K562 (cell line): ENCODE data around the gene TRMT112. TPM values are rescaled to one million over a fixed set of nuclear protein-coding genes. Genes with fewer than 3 reads are reported as not detected.

Experiments used
- CREM ChIP-seq: IDR thresholded peaks from 2 replicates; pipeline ENCODE4 v1.6.1; 2014; ENCODE audit warnings: antibody characterized with exemption, low read depth
- DACH1 ChIP-seq: fragments of 450-650 bp; IDR thresholded peaks from 2 replicates; pipeline ENCODE4 v1.6.1; 2018; ENCODE audit not compliant: partially characterized antibody
- EP400 ChIP-seq: fragments of 450-650 bp; IDR thresholded peaks from 2 replicates; pipeline ENCODE4 v1.6.1; 2017; ENCODE audit warnings: antibody characterized with exemption, mild to moderate bottlenecking, moderate library complexity
- FOXK2 ChIP-seq, 2 experiments: fragments of 450-650 bp; IDR thresholded peaks in 1 of 2; conservative IDR thresholded peaks in 1 of 2; 2 replicates each; pipeline ENCODE4 v1.6.1; 2016; ENCODE audit warnings: low read depth in 2 of 2, mild to moderate bottlenecking in 1 of 2
- GABPA ChIP-seq: fragments of 200-800 bp; sonication (Bioruptor generic); conservative IDR thresholded peaks from 2 replicates; pipeline ENCODE4 v1.6.1; 2016; ENCODE audit warnings: low read depth, missing genetic modification characterization, missing compliant biosample characterization
- GATAD2B ChIP-seq: fragments of 450-650 bp; IDR thresholded peaks from 2 replicates; pipeline ENCODE4 v1.6.1; 2017; ENCODE audit warnings: mild to moderate bottlenecking, borderline replicate concordance
- HDAC1 ChIP-seq, 2 experiments: fragments of 450-650 bp; IDR thresholded peaks; 2 replicates each; pipeline ENCODE4 v1.6.1; 2016 to 2017; ENCODE audit warnings: inconsistent platforms in 1 of 2, mild to moderate bottlenecking in 1 of 2, moderate library complexity in 1 of 2
- MCM7 ChIP-seq, 2 experiments: fragments of 450-650 bp; IDR thresholded peaks; 2 replicates each; pipeline ENCODE4 v1.6.1; 2016 to 2018
- MIER1 ChIP-seq: fragments of 450-650 bp; IDR thresholded peaks from 2 replicates; pipeline ENCODE4 v1.6.1; 2016; ENCODE audit warnings: antibody characterized with exemption, mild to moderate bottlenecking, low read depth
- MYNN ChIP-seq, 2 experiments: sonication (generic); formaldehyde crosslinking in 1 of 2; IDR thresholded peaks; 2 replicates each; pipeline versions ENCODE4 v1.5.0 to v1.6.1; 2016 to 2020; ENCODE audit warnings: antibody characterized with exemption in 1 of 2, missing genetic modification reagents in 1 of 2
- NR1H2 ChIP-seq: sonication (generic); formaldehyde crosslinking; IDR thresholded peaks from 2 replicates; pipeline ENCODE4 v1.4.0; 2020; ENCODE audit warnings: mild to moderate bottlenecking, missing genetic modification reagents
- NR2C1 ChIP-seq, 2 experiments: fragments of 450-650 bp; IDR thresholded peaks; 2 replicates each; pipeline ENCODE4 v1.6.1; 2017; ENCODE audit warnings: mild to moderate bottlenecking in 2 of 2, antibody characterized with exemption in 1 of 2, inconsistent platforms in 1 of 2, missing compliant biosample characterization in 1 of 2, missing genetic modification characterization in 1 of 2
- SMC3 ChIP-seq: conservative IDR thresholded peaks from 2 replicates; pipeline ENCODE4 v1.6.1; 2011; ENCODE audit warnings: low read depth, low read length, improper control_type of control experiment; ENCODE audit not compliant: insufficient read depth
- ZNF263 ChIP-seq: sonication (generic); formaldehyde crosslinking; IDR thresholded peaks from 2 replicates; pipeline ENCODE4 v1.8.0; 2022; ENCODE audit warnings: mild to moderate bottlenecking, missing genetic modification reagents, borderline replicate concordance
- polyA plus RNA-seq, 8 experiments: library from polyadenylated mRNA; depleted of rRNA in 4 of 8; stranded (reverse) in 5 of 8; unstranded in 3 of 8; fragments of >200 nt; fragmentation: Nextera tagmentation in 2 of 8; fragmentation: Illumina TruSeq in 1 of 8; extraction: Ambion mirVana in 2 of 8; extraction: Trizol in 1 of 8; gene quantifications; 2 replicates each; pipeline versions ENCODE4 v1.2.1 to v1.2.3, GENCODE V29; 2011 to 2014; ENCODE audit warnings: inconsistent platforms in 1 of 8, missing spikeins in 1 of 8
- total RNA-seq, 7 experiments: library from RNA; depleted of rRNA in 6 of 7; stranded (reverse); fragments of >200 nt in 6 of 7; fragmentation: Illumina TruSeq in 2 of 7; extraction: Trizol in 2 of 7; gene quantifications; 2 replicates each; pipeline versions ENCODE4 v1.2.1 to v1.2.3, GENCODE V29; 2011 to 2021; ENCODE audit warnings: low replicate concordance in 1 of 7
- TF ChIP-seq, protein P1 (sequence below): fragments of 250-450 bp; sonication (Bioruptor Pico); IDR thresholded peaks from 2 replicates; pipeline ENCODE4 v1.4.0; 2020; ENCODE audit warnings: borderline replicate concordance
- TF ChIP-seq, protein P2 (sequence below): IDR thresholded peaks from 2 replicates; pipeline ENCODE4 v1.6.1; 2012; ENCODE audit warnings: low read depth, low read length, improper control_type of control experiment, borderline replicate concordance
- TF ChIP-seq, protein P3 (sequence below): sonication (generic); formaldehyde crosslinking; IDR thresholded peaks from 2 replicates; pipeline ENCODE4 v1.8.1; 2023; ENCODE audit warnings: mild to moderate bottlenecking, missing genetic modification reagents, moderate library complexity
- TF ChIP-seq, protein P4 (sequence below): fragments of 450-650 bp; formaldehyde crosslinking; IDR thresholded peaks from 2 replicates; pipeline ENCODE4 v1.4.0; 2022; ENCODE audit warnings: missing genetic modification characterization
- TF ChIP-seq, protein P5 (sequence below): fragments of 450-650 bp; formaldehyde crosslinking; IDR thresholded peaks from 2 replicates; pipeline ENCODE4 v1.4.0; 2020; ENCODE audit warnings: mild to moderate bottlenecking, moderate library complexity

Gene TRMT112
- total and polyA plus RNA-seq, 9 of the 15 experiments (the other 6 are each of a cell fraction or from before 2014, with no cell fraction given), result 162 to 444 (median 300) TPM

DNA sequence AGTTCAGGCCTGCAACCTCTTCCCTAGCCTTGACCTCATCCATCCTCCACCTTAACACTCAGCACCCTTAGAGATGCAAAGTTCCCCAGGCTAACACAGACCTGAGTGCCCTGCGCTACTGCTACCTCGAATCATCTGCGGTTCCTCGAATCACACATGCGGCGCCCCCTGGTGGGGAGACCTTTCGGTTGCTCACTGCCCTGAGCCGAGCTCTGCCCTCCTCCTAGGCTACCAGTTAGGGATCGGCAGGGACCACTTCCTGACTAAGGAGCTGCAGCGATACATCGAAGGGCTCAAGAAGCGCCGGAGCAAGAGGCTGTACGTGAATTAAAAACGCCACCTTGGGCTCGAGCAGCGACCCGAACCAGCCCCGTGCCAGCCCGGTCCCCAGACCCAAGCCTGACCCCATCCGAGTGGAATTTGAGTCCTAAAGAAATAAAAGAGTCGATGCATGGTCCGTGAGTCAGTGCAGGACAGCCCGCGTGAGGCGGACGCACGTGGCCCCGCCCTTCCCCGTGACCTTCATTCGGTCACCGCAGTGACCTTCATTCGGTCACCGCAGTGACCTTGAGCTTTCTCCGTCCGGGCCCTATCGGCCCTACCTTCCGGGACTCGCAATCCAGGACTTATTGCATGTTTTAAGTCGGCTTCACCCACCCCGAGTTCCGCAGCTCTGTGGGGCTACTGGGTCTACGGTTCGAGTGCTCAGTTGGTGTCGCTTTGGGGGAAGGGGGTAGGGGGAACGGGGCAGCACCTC is 12.9 kb downstream of the TRMT112 start (continued):
- TF ChIP-seq DACH1 (peak; percentile 65), GABPA (tag) (no peak; the same call in 1 of the 2 replicates), MIER1 (0 out of 2 replicates have a peak, but pooled peaks have one; percentile 40), MCM7 (IDR thresholded peaks at IDR 0.05) (no peak), GATAD2B (peak; percentile 44; the same call in 1 of the 2 replicates), SMC3 (peak; percentile 74), EP400 (peak; percentile 93), CREM (no peak; the same call in 1 of the 2 replicates), MYNN (IDR thresholded peaks at IDR 0.05) (peak; percentile 57), MYNN (CRISPR knock-in tag; IDR thresholded peaks at IDR 0.05) (no peak), NR2C1 (IDR thresholded peaks at IDR 0.05) (peak; percentile 80), NR2C1 (tag; IDR thresholded peaks at IDR 0.05) (peak; percentile 85), NR1H2 (no peak; the same call in 1 of the 2 replicates), FOXK2 (conservative IDR thresholded peaks at IDR 0.05 in 1 of 2, IDR thresholded peaks at IDR 0.05 in 1 of 2; ENCODE audit: low read depth in 2 of 2) (no peak), HDAC1 (IDR thresholded peaks at IDR 0.05) (peak in 1 of 2 experiments; percentile 54; a peak in 1 of 4 replicates), ZNF263 (CRISPR knock-in tag) (peak; percentile 47; the same call in 1 of the 2 replicates)
- TF ChIP-seq, protein P1, sequence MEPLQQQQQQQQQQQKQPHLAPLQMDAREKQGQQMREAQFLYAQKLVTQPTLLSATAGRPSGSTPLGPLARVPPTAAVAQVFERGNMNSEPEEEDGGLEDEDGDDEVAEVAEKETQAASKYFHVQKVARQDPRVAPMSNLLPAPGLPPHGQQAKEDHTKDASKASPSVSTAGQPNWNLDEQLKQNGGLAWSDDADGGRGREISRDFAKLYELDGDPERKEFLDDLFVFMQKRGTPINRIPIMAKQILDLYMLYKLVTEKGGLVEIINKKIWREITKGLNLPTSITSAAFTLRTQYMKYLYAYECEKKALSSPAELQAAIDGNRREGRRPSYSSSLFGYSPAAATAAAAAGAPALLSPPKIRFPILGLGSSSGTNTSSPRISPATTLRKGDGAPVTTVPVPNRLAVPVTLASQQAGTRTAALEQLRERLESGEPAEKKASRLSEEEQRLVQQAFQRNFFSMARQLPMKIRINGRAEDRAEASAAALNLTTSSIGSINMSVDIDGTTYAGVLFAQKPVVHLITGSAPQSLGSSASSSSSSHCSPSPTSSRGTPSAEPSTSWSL (CRISPR knock-in tag), result no peak
- TF ChIP-seq, protein P2, sequence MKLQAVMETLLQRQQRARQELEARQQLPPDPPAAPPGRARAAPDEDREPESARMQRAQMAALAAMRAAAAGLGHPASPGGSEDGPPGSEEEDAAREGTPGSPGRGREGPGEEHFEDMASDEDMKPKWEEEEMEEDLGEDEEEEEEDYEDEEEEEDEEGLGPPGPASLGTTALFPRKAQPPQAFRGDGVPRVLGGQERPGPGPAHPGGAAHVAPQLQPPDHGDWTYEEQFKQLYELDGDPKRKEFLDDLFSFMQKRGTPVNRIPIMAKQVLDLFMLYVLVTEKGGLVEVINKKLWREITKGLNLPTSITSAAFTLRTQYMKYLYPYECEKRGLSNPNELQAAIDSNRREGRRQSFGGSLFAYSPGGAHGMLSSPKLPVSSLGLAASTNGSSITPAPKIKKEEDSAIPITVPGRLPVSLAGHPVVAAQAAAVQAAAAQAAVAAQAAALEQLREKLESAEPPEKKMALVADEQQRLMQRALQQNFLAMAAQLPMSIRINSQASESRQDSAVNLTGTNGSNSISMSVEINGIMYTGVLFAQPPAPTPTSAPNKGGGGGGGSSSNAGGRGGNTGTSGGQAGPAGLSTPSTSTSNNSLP, result 0 out of 2 replicates have a peak, but pooled peaks have one; percentile 19
- TF ChIP-seq, protein P3, sequence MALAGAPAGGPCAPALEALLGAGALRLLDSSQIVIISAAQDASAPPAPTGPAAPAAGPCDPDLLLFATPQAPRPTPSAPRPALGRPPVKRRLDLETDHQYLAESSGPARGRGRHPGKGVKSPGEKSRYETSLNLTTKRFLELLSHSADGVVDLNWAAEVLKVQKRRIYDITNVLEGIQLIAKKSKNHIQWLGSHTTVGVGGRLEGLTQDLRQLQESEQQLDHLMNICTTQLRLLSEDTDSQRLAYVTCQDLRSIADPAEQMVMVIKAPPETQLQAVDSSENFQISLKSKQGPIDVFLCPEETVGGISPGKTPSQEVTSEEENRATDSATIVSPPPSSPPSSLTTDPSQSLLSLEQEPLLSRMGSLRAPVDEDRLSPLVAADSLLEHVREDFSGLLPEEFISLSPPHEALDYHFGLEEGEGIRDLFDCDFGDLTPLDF, result no peak
- TF ChIP-seq, protein P4, sequence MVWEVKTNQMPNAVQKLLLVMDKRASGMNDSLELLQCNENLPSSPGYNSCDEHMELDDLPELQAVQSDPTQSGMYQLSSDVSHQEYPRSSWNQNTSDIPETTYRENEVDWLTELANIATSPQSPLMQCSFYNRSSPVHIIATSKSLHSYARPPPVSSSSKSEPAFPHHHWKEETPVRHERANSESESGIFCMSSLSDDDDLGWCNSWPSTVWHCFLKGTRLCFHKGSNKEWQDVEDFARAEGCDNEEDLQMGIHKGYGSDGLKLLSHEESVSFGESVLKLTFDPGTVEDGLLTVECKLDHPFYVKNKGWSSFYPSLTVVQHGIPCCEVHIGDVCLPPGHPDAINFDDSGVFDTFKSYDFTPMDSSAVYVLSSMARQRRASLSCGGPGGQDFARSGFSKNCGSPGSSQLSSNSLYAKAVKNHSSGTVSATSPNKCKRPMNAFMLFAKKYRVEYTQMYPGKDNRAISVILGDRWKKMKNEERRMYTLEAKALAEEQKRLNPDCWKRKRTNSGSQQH, result no peak
- TF ChIP-seq, protein P5, sequence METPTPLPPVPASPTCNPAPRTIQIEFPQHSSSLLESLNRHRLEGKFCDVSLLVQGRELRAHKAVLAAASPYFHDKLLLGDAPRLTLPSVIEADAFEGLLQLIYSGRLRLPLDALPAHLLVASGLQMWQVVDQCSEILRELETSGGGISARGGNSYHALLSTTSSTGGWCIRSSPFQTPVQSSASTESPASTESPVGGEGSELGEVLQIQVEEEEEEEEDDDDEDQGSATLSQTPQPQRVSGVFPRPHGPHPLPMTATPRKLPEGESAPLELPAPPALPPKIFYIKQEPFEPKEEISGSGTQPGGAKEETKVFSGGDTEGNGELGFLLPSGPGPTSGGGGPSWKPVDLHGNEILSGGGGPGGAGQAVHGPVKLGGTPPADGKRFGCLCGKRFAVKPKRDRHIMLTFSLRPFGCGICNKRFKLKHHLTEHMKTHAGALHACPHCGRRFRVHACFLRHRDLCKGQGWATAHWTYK (CRISPR knock-in tag), result peak; percentile 9; the same call in 1 of the 2 replicates
